HG02623 (cell line): Measurements from ENCODE around the gene TOP2A.
A peak's percentile ranks its signal among the peaks of the same experiment; 100 is the strongest.

Experiments used
- ATAC-seq: cut with Tn5 transposase; IDR thresholded peaks from one replicate; pipeline ENCODE4 v1.9.1; 2021; ENCODE audit warnings: moderate library complexity; ENCODE audit not compliant: unreplicated experiment

Gene TOP2A, protein sequence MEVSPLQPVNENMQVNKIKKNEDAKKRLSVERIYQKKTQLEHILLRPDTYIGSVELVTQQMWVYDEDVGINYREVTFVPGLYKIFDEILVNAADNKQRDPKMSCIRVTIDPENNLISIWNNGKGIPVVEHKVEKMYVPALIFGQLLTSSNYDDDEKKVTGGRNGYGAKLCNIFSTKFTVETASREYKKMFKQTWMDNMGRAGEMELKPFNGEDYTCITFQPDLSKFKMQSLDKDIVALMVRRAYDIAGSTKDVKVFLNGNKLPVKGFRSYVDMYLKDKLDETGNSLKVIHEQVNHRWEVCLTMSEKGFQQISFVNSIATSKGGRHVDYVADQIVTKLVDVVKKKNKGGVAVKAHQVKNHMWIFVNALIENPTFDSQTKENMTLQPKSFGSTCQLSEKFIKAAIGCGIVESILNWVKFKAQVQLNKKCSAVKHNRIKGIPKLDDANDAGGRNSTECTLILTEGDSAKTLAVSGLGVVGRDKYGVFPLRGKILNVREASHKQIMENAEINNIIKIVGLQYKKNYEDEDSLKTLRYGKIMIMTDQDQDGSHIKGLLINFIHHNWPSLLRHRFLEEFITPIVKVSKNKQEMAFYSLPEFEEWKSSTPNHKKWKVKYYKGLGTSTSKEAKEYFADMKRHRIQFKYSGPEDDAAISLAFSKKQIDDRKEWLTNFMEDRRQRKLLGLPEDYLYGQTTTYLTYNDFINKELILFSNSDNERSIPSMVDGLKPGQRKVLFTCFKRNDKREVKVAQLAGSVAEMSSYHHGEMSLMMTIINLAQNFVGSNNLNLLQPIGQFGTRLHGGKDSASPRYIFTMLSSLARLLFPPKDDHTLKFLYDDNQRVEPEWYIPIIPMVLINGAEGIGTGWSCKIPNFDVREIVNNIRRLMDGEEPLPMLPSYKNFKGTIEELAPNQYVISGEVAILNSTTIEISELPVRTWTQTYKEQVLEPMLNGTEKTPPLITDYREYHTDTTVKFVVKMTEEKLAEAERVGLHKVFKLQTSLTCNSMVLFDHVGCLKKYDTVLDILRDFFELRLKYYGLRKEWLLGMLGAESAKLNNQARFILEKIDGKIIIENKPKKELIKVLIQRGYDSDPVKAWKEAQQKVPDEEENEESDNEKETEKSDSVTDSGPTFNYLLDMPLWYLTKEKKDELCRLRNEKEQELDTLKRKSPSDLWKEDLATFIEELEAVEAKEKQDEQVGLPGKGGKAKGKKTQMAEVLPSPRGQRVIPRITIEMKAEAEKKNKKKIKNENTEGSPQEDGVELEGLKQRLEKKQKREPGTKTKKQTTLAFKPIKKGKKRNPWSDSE (N-terminal part only)

DNA sequence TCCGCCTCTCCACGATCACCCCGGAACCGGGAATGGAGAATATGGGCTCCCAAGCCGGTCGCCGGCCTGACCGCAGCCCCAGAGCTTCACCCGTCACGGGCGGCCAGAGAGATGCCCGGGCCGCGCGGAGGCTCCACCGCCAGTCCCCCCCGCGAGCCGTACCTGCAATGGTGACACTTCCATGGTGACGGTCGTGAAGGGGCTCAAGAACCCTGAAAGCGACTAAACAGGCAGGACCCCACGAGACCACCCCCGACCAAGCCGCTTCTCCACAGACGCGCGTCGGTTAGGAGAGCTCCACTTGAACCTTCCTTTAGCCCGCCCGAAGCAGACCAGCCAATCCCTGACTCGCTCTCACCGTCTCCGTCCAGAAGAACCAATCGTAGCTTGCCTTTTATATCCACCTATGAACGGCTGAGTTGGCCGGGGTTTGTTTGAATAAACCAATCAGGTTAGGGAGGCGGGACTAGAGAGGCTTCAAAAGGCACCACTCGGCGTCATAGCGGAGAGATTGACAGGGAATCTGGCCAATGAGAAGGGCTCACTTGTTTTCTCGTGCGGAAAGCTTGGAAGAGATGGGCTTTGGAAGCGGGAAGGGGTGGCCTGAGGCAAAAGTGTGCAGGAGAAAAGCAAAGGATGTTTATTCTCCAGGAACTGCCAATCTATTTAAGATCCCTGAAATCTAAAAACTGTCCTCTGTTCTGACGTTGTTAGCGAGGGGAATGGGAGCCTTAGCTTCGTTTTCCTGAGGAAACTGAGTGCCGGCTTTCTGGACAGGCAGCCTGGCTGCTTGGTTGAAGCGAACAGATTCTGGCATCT is at the start of gene TOP2A:
TSS of gene TOP2A (minus strand) at position 288 of the 819 bp plus-strand sequence. CDS start at position 183, 105 bp downstream.
- peak; percentile 97 for ATAC-seq

DNA sequence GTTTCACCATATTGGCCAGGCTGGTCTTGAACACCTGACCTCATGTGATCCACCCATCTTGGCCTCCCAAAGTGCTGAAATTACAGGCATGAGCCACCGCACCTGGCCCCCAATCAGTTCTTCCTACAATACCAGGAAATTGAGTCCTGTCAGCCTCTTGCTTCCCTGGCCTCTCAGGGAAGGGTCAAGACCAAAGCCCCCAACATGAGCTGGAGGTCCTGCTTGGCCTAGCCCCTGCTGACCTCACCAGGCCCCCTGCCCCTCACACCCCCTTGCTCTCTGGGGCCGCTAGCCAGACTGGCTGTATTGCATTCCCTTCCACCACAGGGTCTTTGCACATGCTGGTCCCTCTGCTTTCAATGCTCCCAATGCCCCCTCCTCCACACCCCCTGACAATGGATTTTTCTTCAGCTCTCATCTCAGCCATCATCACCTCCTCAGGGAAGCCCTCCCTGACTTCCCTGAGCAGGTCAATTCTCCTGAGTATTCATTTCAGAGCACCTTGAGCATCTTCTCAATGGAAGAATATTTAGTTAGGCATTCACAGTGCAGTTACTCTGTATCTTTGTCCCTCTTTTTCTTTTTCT is 49.7 kb upstream of the TOP2A start:
- ATAC-seq, result no peak

DNA sequence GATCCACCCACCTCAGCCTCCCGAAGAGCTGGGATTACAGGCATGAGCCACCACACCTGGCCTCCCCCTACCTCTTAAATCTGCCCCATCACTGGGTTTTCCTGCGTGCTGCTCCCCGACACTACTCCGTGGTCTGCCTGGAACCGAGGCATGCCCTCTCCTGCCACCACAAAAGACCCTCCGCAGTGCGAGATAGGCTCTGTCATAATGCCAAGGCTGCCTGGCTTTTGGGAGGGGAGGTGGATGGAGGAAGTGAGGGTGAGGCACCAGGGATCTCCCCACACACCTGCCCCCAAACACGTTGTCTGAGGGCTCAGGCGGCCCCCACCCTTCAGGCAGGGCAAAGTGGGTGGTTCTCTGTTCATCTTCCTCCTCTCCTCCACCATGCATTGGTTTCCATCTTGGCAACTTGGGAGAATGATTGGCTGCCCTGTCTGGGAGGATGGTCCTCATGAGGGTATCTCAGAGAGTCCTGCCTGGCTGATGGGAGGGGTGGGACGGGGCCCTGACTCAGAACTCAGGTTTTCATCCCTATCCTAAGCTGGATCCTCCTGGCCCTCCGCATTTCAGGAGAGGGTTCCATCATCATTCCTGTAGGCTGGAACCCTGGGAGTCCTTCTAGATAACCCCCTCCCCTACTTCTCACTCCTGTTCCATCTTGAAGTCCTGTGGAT is 48.7 kb upstream of the TOP2A start:
- ATAC-seq, result no peak

DNA sequence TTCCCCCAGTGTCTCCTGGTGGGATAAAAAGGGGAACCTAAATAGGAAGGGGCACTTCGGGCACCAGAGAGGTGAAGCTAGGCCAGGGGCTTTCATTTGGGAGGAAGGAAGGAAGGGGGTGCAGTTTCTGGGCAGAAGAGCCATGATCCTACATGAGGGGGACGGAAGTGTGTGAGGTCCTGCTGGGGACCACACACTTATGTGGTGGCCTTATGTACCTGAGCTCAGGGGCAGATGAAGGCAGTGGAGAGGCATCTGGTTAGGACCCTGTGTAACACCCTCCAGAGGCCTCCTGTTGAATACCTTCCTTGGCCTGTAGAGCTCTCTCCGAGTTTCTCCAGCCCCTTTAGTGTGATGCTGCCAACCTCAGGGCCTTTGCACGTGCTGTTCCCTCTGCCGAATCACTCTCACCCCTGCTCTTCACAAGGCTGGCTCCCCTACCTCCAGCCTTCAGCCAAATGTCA is 46.7 kb upstream of the TOP2A start:
- no peak for ATAC-seq

DNA sequence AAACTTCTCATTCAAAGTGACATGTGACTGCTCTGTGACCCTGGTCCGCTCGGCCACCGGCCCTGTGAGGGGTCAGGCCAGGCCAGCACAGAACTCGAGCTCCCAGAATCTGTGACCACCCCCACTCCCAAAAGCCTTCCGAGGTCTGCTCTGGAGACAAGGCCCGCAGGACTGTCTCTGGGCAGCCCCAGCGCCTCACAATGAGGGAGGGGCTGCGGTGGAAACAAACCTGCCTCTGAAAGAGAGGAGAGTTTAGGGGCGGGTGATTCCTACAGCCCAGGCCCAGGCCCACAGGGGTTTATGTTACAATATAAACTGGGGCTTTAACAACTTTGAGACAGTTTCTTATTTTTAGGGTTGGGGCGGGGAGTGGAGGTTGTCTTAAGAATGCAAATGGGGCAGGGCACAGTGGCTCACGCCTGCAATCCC is 45.4 kb upstream of the TOP2A start:
- ATAC-seq, result no peak

DNA sequence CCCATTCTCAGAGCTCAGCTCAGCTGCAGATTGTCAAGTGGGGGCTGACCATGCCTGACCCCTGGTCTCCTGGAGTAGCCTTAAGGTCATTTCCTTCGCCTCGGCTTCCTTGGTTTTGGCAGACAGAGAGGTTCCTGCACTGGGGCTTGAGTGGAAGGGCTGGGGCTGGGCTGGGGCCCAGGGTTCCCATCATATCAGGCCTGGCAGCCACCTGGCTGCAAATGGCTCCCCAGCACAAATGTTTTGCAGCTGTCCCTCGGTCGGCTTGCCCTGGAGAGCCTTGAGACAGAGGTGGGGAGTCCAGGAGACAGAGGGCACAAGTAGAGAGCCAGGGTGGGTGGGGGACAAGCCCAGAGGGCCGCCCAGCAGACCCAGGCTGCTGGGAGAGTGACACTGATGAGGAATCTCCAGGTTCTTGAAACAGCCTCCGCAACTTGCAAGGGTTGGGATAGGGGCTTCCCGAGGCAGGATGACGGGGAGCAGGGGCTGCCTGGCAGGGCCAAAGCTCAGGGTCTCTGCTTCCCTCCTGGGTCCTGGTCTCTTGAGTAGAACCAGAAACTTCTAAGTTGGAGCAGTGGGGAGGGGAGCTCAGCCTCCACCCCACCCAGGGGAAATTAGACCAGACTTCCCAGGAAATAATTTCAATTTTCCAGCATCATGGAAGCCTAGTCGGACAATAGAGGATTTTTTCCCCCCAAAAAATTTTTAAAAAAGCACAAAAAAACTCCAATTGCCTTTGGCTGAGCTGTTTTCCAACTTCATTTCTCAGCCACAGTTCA is 44.8 kb upstream of the TOP2A start:
- no peak for ATAC-seq

DNA sequence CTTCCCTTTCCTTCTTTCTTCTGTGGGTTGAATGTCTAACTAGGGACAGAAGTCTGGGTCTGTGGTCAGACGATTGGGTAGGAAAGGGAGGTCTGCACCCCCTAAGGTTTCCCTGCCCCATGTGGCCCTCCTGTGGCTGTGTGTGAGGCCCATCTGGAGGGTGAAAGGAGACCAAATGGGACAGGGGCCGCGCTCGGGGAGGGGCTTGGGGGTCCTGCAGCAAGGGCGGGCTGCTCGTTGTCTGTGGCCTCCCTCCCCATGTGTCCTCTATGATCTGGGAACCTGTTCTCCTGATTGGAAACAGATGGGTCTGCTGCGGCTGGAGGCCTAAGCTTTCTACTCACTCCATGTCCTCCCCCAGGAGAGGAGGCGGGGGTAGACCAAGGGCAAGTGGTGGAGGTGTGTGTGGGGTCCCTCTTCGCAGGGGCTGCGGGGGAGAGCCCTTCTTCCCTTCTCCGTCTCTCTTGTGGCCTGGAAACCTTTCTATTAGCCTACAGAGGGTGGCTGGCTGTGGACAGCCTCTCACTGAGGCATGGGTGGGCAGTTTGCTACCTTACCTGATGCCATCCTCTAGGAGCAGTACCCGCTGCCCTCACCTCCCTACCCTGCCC is 44.1 kb upstream of the TOP2A start:
- ATAC-seq, result no peak

DNA sequence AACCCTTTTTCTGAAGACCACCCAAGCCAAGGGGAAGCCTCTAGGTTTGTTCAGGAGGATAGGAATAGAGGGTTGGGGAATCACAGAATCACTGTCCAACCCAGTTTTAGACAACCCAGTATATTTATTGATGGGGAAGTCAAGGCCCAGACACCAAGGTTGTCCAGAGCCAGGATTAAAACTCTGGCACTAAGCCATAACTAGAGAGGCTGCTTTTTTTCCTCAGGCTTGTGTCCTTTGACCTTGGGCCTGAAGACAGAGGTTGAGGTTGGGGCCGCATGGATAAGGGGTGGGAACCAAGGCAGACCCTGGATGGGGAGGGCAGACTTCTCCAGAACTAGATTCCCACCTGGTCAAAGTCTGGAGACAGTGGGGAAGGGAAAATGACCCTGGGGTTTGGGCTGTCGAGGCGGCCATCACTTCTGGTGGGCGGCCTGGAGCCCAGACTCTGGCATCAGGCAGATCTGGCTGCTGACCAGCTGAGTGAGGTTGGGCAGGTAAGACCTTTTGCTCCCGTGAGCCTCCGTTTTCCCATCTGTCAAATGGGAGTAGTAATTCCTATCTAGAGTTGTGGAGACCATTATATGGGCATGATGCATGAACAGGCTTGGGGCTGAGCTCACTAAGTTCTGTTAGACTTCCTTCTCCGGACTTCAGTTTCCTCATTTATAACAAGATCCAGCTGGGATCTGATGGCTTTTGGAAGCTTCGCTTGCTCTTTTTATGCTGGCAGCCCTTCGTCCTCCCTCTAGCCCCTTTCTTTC is 43.5 kb upstream of the TOP2A start:
- ATAC-seq, result no peak

DNA sequence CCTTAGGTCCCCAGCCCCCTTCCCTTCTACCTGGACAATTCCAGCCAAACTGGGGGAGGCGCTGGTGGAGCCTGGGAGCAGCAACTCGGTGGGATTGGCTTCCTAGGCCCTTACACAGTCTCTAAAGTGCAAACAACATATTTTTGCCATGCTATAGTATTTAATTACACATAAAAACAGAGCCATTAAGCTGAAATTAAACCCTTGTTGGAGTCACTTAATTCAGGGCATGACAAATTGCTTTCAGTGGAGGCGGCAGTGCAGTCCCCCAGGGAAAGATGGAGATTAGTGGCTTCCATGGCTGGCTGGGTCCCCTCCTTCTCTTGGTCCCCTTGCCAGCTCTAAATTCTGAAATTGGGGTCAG is 42.9 kb upstream of the TOP2A start:
- ATAC-seq, result no peak

DNA sequence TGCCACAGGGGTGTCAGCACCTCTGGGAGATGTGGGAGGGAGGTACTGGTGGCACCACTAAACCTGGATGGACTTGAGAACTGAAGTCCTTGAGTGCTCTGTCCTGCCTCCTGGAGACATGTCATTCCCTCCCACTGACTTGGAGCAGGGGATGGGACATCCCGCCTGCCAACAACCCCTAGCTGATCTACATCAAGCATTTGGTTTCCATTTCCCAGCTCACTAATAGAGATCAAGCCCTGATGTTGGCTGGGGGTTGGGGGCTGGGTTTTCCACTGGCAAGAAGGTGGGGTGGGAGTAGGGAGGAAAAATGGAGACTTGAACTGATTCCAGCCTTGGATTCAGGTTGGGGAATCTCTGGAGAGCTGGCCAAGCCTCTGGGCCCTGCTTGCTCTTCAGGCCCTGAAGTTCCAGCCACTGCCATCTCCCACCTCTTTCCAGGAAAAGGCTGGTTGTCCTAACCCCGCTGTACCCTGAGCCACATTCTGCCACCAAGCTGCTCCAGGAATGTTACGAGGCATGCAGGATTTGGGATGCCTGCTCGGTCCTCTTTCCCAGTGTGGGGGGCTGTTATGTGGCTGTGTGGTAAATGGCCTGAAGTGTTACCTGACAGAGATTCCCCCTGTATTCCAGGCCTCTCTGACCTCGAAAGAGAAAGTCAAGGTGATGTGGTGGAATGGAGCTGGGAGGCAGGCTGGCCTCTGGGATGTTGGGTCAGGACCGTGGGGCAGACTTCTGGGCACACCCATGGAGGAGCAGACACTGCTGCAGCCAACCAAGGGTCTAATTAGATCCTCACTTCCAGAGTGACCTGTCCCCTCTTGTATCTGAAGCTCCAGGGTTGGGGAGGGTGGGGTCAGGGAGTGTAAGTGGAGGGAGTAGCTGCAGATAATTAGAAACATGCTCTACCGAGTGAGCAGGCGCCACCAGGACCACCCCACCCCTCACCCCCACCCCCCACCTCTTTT is 42.2 kb upstream of the TOP2A start:
- ATAC-seq, result no peak

DNA sequence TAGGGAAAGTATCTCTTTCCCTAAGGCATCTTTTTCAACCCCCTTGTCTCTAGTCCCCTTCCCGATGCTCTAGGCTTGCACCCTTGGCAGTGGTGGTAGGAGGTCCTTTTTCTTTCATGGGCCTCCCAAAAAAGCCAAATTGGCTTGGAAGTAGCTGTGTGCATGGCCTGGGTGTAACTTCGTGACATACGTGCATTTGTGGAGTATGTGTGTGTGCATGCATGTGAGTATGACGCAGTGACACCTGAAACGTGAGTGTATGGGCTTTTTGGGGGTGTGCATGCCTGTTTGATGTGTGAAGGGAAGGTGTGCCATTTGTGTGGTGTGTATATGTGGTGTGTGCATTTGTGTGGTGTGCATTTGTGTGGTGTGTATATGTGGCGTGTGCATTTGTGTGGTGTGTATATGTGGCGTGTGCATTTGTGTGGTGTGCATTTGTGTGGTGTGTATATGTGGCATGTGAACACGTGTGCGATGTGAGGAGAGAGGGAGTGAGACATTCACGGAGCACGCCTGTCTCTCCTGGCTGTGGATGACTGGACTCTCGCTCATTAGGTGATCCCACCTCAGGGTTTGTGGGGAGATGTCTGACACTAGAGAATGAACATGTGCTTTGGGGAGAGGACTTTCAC is 41.3 kb upstream of the TOP2A start:
- ATAC-seq, result no peak

DNA sequence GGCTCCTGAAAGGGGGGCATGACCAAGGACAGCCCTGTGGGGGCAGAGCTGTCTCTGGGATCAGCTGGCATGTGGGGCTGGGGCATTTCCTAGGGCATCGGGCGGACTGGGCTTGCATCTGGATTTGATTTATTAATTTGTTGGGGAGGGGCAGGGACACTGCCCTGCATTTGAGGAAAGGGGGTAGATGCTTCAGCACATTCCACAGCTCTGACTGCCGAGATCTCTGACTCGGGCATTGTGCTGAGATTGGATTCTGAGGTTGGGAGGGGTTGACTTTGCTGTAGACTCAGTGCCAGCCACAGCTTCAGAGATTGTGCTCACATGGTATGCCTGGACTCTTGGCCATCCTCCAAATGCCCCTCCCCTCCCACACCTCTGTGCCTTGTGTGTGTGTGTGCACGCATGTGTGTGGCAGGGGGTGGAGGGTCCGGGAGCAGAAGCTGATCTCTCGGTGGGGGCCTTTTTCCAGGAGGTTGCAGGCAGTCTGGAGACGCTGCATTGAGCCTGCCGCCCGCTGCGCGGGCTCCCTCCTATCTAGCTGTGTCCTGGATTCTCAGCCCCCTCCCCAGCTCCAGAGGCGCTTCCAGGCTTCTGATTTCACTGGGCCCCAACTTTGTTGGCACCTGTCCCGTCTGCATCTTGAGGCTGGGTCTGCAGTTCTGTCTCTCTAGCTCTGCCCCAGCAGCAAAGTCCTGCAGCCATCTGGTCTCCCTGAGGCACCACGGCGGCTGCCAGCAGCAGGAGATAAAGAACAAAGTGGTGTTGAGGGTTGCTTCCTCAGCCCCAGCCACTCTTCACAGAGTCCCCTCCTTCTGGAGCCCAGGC is 40.5 kb upstream of the TOP2A start:
- ATAC-seq, result no peak

DNA sequence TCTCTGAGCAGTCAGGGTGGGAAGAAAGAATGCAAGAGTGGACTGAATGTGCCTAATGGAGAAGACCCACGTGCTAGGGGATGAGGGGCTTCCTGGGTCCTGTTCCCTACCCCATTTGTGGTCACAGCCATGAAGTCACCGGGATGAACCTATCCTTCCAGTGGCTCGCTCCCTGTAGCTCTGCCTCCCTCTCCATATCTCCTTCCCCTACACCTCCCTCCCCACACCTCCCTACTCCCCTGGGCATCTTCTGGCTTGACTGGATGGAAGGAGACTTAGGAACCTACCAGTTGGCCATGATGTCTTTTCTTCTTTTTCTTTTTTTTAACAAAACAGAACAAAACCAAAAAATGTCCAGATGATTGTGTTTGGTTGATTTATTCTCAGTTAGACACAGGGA is 39.7 kb upstream of the TOP2A start:
- ATAC-seq, result no peak

DNA sequence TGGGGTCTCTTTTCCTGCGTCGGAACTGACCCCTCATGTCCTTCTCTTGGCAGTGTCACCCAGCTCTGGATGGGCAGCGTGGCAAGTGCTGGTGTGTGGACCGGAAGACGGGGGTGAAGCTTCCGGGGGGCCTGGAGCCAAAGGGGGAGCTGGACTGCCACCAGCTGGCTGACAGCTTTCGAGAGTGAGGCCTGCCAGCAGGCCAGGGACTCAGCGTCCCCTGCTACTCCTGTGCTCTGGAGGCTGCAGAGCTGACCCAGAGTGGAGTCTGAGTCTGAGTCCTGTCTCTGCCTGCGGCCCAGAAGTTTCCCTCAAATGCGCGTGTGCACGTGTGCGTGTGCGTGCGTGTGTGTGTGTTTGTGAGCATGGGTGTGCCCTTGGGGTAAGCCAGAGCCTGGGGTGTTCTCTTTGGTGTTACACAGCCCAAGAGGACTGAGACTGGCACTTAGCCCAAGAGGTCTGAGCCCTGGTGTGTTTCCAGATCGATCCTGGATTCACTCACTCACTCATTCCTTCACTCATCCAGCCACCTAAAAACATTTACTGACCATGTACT is 38.8 kb upstream of the TOP2A start:
- no peak for ATAC-seq

DNA sequence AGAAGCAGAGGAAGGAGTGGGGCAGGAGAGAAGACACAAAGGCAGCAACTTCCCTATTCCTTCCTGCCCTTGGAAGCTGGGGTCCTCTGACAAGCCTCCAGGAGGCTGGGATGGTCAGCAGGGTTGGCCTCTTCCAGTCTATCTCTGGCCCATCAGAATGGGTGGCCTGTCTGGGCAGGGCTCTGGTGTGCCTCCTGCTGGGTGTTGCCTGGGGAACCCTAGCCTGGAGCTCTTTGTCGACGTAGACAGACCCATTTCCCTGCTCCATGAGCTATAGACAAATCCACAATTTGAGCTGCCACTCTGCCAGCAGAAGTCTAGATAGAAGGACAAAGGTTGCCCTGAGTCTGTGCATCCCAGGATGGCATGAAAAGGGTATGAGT is 36.9 kb upstream of the TOP2A start:
- ATAC-seq, result no peak
